SK-MEL-5 (cell line): ENCODE results near the gene SEMA3C. TPM values are rescaled to one million over a fixed set of nuclear protein-coding genes. Genes with fewer than 3 reads are reported as not detected.

Source experiments
- DNase-seq: peaks from one replicate; pipeline ENCODE4 v3.0.0-alpha.2; 2016; ENCODE audit warnings: low read depth, low spot score
- in situ Hi-C: cut with HindIII; loops from 2 replicates; pipeline ENCODE4 v1.10.0; 2016; ENCODE audit warnings: low sequenced_read_pairs, high pct_unique_total_duplicates, low pct_unique_long_range_greater_than_20kb
- total RNA-seq: library from RNA; depleted of rRNA; stranded (reverse); fragments of >200 nt; shearing (Covaris generic); gene quantifications from 2 replicates; pipeline ENCODE4 v1.2.3, GENCODE V29; 2014

Gene SEMA3C
- total RNA-seq, 1 experiment from 2014 or later: 26.4 TPM

GRCh38 chr7:80818181-80818580 lies 100.7 kb downstream of the SEMA3C start:
- no peak for DNase-seq
- in situ Hi-C loops: no loop called here

- in situ Hi-C loops: no loop called here
- no peak for DNase-seq
Measured at GRCh38 chr7:80816806-80817205, 102.0 kb downstream of the SEMA3C start.

GRCh38 chr7:80815733-80816132 lies 103.1 kb downstream of the SEMA3C start:
- in situ Hi-C loops: no loop called here
- no peak for DNase-seq

- no peak for DNase-seq
- in situ Hi-C loops: no loop called here
Measured at GRCh38 chr7:80809545-80809944, 109.3 kb downstream of the SEMA3C start.

- DNase-seq: no peak
- in situ Hi-C loops: no loop called here
Measured at GRCh38 chr7:80807166-80807900, 111.5 kb downstream of the SEMA3C start.

- in situ Hi-C loops: no loop called here
- DNase-seq: no peak
Measured at GRCh38 chr7:80806663-80807062, 112.2 kb downstream of the SEMA3C start.

GRCh38 chr7:80804589-80804988 lies 114.3 kb downstream of the SEMA3C start:
- DNase-seq: peak; percentile 69

GRCh38 chr7:80802527-80802926 lies 116.3 kb downstream of the SEMA3C start:
- DNase-seq: no peak
- in situ Hi-C loops: no loop called here

More at GRCh38 chr7:80804589-80804988, 114.3 kb downstream of the SEMA3C start:
- in situ Hi-C loops: no loop called here

- DNase-seq: no peak
- in situ Hi-C loops: no loop called here
Measured at GRCh38 chr7:80794631-80795573, 123.9 kb downstream of the SEMA3C start.

- in situ Hi-C loops: no loop called here
- no peak for DNase-seq
Measured at GRCh38 chr7:80791509-80791929, 127.3 kb downstream of the SEMA3C start.

- DNase-seq: no peak
- in situ Hi-C loops: no loop called here
Measured at GRCh38 chr7:80790877-80791276, 128.0 kb downstream of the SEMA3C start.

- no peak for DNase-seq
- in situ Hi-C loops: no loop called here
Measured at GRCh38 chr7:80787721-80788120, 131.1 kb downstream of the SEMA3C start.

- no peak for DNase-seq
- in situ Hi-C loops: no loop called here
Measured at GRCh38 chr7:80785961-80786536, 132.8 kb downstream of the SEMA3C start.

- in situ Hi-C loops: no loop called here
- no peak for DNase-seq
Measured at GRCh38 chr7:80785276-80785675, 133.6 kb downstream of the SEMA3C start.

- in situ Hi-C loops: no loop called here
- DNase-seq: no peak
Measured at GRCh38 chr7:80783678-80784327, 135.0 kb downstream of the SEMA3C start.

- in situ Hi-C loops: no loop called here
- no peak for DNase-seq
Measured at GRCh38 chr7:80783186-80783677, 135.6 kb downstream of the SEMA3C start.

GRCh38 chr7:80781561-80781979 lies 137.3 kb downstream of the SEMA3C start:
- in situ Hi-C loops: no loop called here

GRCh38 chr7:80781146-80781545 lies 137.7 kb downstream of the SEMA3C start:
- in situ Hi-C loops: no loop called here
- no peak for DNase-seq

More at GRCh38 chr7:80781561-80781979, 137.3 kb downstream of the SEMA3C start:
- peak; percentile 65 for DNase-seq
